Breast epithelium (tissue), 4 donors: ENCODE measurements around the gene ALPK3. TPM values are rescaled to one million over a fixed set of nuclear protein-coding genes. Genes with fewer than 3 reads are reported as not detected.
"Not testable (repeated sequence)": the region's sequence is repeated elsewhere in the genome, so short reads cannot be mapped to it uniquely, and the experiment has no call there.

ENCODE experiments used
- DNase-seq, 2 donors: peaks; one replicate each; pipeline ENCODE4 v3.0.0-alpha.2; 2019; ENCODE audit warnings: low spot score in 2 of 2
- H3K27ac ChIP-seq, 2 donors: fragments of 200-600 bp; sonication (generic) in 1 of 2; one replicate each; pipeline ENCODE4 v1.5.1; 2016 to 2019; ENCODE audit warnings: mild to moderate bottlenecking in 1 of 2
- H3K27me3 ChIP-seq, 2 donors: fragments of 200-600 bp; sonication (generic) in 1 of 2; one replicate each; pipeline versions ENCODE4 v1.5.1 to v1.6.0; 2017 to 2019; ENCODE audit warnings: control low read depth in 1 of 2, mild to moderate bottlenecking in 1 of 2
- H3K36me3 ChIP-seq: fragments of 200-600 bp; one replicate; pipeline ENCODE4 v1.5.1; 2019
- H3K4me1 ChIP-seq, 2 donors: fragments of 200-600 bp; sonication (generic); one replicate each; pipeline ENCODE4 v1.5.1; 2016 to 2019; ENCODE audit warnings: control low read depth in 1 of 2
- H3K4me3 ChIP-seq, 3 donors: fragments of 200-600 bp; sonication (generic); 1 replicate in 2 of 3; 2 replicates in 1 of 3; pipeline ENCODE4 v1.5.1; 2016 to 2019; ENCODE audit warnings: mild to moderate bottlenecking in 3 of 3, moderate library complexity in 2 of 3
- H3K9me3 ChIP-seq, 2 donors: fragments of 200-600 bp; sonication (generic) in 1 of 2; one replicate each; pipeline ENCODE4 v1.5.1; 2016 to 2019; ENCODE audit warnings: control low read depth in 1 of 2
- POLR2A ChIP-seq: fragments of 450-650 bp; IDR thresholded peaks from one replicate; pipeline ENCODE4 v1.6.1; 2016; ENCODE audit warnings: antibody characterized with exemption, mild to moderate bottlenecking, moderate library complexity
- POLR2AphosphoS5 ChIP-seq, 3 donors: sonication (generic); formaldehyde crosslinking; IDR thresholded peaks; one replicate each; pipeline ENCODE4 v1.6.1; 2017; ENCODE audit warnings: antibody characterized with exemption in 3 of 3
- intact Hi-C: fragments of 100-400 bp; cut with DNase I; formaldehyde crosslinking; loops from one replicate; pipeline ENCODE4 v1.15.1; 2023; ENCODE audit warnings: low total_unique reads
- total RNA-seq, 3 donors: library from RNA; depleted of rRNA; stranded (reverse); fragments of >200 nt; gene quantifications; one replicate each; pipeline ENCODE4 v1.1.0, GENCODE V29; 2016
- TF ChIP-seq, protein P1 (sequence below), 3 donors: fragments of 450-650 bp; IDR thresholded peaks; one replicate each; pipeline ENCODE4 v1.5.1; 2016 to 2017; ENCODE audit warnings: antibody characterized with exemption in 3 of 3, mild to moderate bottlenecking in 3 of 3, moderate library complexity in 3 of 3

ALPK3 gene
- total RNA-seq, 3 donors from 2014 or later = 1.6 to 3.4 (median 2.6) TPM

DNA sequence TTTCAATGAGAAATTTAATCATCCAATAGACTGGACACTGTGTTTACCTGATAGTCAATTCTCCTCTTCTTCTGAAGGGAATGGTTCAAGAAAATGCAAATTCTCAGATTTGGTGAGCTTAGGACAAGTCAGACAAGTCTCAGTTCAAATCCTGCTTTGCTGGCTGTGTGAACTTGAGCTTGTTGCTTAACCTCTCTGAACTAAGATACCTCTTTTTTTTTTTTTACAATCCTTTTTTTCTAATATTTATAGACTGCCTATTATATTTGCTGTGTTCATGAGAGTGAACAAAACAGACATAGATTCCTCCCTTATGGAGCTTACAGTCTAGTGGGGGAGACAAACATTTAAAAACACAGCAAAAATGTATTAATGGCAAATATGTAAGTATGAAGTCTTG lies 59.1 kb downstream of the ALPK3 start:
- H3K9me3 ChIP-seq = no peaks in the 10 kb centered on the region
- intact Hi-C loops = no loop called here
- H3K4me3 ChIP-seq = no peak overlapping the region
- H3K27me3 ChIP-seq = no peaks in the 10 kb centered on the region
- H3K27ac ChIP-seq = no peak overlapping the region
- TF ChIP-seq POLR2AphosphoS5 (IDR thresholded peaks at IDR 0.05) (no peak), POLR2A (no peak)
- TF ChIP-seq, protein P1, sequence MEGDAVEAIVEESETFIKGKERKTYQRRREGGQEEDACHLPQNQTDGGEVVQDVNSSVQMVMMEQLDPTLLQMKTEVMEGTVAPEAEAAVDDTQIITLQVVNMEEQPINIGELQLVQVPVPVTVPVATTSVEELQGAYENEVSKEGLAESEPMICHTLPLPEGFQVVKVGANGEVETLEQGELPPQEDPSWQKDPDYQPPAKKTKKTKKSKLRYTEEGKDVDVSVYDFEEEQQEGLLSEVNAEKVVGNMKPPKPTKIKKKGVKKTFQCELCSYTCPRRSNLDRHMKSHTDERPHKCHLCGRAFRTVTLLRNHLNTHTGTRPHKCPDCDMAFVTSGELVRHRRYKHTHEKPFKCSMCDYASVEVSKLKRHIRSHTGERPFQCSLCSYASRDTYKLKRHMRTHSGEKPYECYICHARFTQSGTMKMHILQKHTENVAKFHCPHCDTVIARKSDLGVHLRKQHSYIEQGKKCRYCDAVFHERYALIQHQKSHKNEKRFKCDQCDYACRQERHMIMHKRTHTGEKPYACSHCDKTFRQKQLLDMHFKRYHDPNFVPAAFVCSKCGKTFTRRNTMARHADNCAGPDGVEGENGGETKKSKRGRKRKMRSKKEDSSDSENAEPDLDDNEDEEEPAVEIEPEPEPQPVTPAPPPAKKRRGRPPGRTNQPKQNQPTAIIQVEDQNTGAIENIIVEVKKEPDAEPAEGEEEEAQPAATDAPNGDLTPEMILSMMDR (IDR thresholded peaks at IDR 0.05) = no peak
- no peaks in the 10 kb centered on the region for H3K36me3 ChIP-seq
- H3K4me1 ChIP-seq = no peaks in the 10 kb centered on the region
- no peak for DNase-seq

DNA sequence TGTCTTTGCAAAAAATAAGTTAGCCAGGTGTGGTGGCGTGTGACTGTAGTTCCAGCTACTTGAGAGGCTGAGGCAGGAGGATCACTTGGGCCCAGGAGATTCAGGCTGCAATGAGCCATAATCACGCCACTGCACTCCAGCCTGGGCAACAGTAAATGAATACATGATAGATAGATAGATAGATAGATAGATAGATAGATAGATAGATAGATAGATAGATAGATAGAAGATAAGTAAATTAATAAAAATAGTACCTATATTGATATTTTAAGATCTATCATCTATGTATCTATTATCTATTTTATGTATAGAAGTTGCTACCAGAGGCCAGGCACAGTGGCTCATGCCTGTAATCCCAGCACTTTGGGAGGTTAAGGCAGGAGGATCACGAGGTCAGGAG lies 60.5 kb downstream of the ALPK3 start:
- intact Hi-C loops, H3K36me3 ChIP-seq, DNase-seq, H3K9me3 ChIP-seq, H3K4me1 ChIP-seq, H3K4me3 ChIP-seq, H3K27ac ChIP-seq, H3K27me3 ChIP-seq: not testable (repeated sequence)

DNA sequence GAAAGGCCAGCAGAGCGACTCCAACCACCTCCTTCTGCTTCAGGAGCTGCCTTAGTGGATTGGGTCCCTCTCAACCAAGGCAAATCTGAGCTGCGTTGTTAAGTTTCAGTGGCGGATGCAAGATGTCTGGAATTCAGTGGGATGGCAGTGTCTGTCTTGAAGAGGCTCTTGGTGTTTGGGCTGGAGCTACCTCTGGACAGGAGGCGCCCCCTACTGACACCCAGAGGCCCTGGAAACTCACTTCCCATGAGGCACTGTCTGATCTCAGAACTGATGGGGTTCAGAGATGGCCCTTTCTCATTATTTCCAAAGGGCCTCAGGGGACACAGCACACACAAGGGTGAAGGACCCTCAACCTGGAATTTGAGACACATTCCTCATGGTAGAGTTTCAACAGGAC lies 61.3 kb downstream of the ALPK3 start:
- no peaks in the 10 kb centered on the region for H3K36me3 ChIP-seq
- H3K9me3 ChIP-seq = no peaks in the 10 kb centered on the region
- peak; percentile 48 to 79 for DNase-seq
- intact Hi-C loops = no loop called here
- TF ChIP-seq, protein P1 (IDR thresholded peaks at IDR 0.05) = peak; percentile 9 to 75 (median 65)
- TF ChIP-seq POLR2A (no peak), POLR2AphosphoS5 (IDR thresholded peaks at IDR 0.05) (peak in 1 of 3 donors; percentile 31)
- no peaks in the 10 kb centered on the region for H3K4me1 ChIP-seq
- peak overlapping the region in 1 of 2 donors; percentile 22 for H3K27ac ChIP-seq
- H3K27me3 ChIP-seq = no peaks in the 10 kb centered on the region
- H3K4me3 ChIP-seq = no peak overlapping the region

DNA sequence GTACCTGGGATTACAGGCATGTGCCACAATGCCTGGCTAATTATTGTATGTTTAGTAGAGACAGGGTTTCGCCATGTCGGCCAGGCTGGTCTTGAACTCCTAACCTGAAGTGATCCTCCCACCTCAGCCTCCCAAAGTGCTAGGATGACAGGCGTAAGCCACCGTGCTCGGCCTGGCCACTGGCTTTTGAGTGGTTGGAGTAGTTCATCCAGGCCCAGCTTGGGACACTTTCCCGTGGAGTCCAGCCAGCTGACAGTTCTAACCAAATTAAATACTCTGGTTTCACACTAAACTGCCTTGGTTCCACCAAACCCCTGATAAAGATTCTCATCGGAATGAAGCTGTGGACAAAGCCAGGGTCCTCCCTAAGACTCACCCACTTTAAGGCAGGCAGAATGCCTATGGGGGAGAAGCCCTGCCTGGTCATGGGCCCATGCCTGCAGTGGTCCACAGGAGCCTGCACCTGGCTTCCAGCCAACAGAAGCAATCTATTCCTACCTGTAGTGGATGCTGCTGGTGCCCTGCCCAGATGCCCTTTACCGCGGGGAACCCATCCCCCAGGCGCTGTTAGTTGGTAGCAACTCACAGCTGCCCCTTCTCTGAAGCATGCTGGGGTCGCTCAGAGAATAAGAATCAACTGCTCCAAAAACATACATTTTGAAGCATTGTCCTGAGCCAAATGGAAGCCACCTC lies 62.1 kb downstream of the ALPK3 start:
- no peak for DNase-seq
- H3K9me3 ChIP-seq = no peaks in the 10 kb centered on the region
- no peaks in the 10 kb centered on the region for H3K27me3 ChIP-seq
- no peaks in the 10 kb centered on the region for H3K4me1 ChIP-seq
- TF ChIP-seq POLR2AphosphoS5 (IDR thresholded peaks at IDR 0.05) (no peak), POLR2A (no peak)
- TF ChIP-seq, protein P1 (IDR thresholded peaks at IDR 0.05) = no peak
- intact Hi-C loops = no loop called here
- H3K36me3 ChIP-seq = no peaks in the 10 kb centered on the region
- H3K27ac ChIP-seq = no peak overlapping the region
- H3K4me3 ChIP-seq = no peak overlapping the region

DNA sequence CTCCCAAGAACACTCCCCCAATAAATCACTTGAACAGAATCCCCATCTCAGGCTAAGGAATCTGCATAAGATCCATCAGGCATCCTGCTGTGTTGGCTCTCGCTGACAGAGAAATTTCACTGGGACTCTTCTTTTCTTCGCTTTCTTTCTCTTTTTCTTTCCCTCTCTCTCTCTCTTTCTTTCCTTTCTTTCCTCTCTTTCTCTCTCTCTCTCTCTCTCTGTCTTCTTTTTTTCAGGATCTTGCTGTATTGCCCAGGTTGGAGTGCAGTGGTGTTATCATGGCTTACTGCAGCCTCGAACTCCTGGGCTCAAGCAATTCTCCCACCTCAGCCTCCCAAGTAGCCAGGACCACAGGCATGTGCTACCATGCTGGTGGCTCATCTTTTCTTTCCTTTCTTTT lies 62.9 kb downstream of the ALPK3 start:
- H3K4me1 ChIP-seq = no peaks in the 10 kb centered on the region
- H3K9me3 ChIP-seq = no peaks in the 10 kb centered on the region
- intact Hi-C loops = no loop called here
- no peak overlapping the region for H3K27ac ChIP-seq
- no peak overlapping the region for H3K4me3 ChIP-seq
- H3K36me3 ChIP-seq = no peaks in the 10 kb centered on the region
- TF ChIP-seq POLR2A = no peak
- TF ChIP-seq, protein P1 (IDR thresholded peaks at IDR 0.05) = no peak
- no peak for TF ChIP-seq POLR2AphosphoS5 (IDR thresholded peaks at IDR 0.05)
- no peak for DNase-seq
- no peaks in the 10 kb centered on the region for H3K27me3 ChIP-seq
